ENCODE results near the gene HDAC9. TPM values are rescaled to one million over a fixed set of nuclear protein-coding genes. Genes with fewer than 3 reads are reported as not detected.
A peak's percentile ranks its signal among the peaks of the same experiment; 100 is the strongest.

Gene HDAC9
- 19.5 and 21.5 TPM in 2 replicates for total RNA-seq (2014; rRNA removed; shearing (Covaris generic); ENCODE audit: low replicate concordance)

DNA sequence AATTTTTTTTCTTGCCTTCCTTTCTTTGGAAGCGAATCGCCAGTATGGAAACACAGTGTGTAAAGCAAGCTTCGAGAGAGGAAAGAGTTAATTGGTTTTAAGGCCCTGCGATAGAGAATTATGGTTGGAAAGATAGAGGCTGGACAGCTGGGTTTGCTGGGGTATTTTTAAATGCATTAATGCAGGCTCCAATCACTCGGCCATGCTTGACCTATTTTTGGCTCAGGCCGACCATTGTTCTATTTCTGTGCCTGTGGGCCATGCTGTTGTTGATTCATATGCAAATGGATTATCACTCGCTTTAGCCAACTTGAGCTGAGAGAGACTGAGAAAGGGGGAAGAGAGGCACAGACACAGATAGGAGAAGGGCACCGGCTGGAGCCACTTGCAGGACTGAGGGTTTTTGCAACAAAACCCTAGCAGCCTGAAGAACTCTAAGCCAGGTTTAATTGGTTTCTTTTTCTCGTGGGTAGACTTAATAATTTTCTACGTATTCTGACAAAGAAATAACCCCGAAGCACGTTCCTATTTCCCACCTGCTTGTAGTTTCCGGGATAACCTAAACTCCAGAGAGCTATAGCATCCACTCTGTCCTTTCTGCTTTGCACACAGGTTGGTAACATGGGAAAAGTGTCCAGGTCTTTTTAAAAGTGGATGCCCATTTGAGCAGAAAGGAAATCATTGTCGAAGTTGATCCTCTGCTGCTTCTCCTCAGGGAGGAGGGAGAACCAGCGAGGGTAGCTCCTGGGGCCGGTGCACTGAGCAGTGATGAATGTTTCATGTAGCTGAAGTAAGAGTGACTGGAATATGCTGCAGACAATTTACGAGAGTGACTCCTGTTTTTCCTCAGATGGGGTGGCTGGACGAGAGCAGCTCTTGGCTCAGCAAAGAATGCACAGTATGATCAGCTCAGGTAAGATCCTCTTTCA is at the start of gene HDAC9:
TSS of gene HDAC9 (plus strand) at position 338 of the 929 bp plus-strand sequence. CDS start at position 892, 554 bp downstream.
- peak; percentile 67 for DNase-seq (ENCODE audit: low read depth)
- in situ Hi-C loops (cut with HindIII; ENCODE audit: low pct_unique_long_range_greater_than_20kb, low sequenced_read_pairs), result no loop called here

GRCh38 chr7:18445916-18446520 is 49.5 kb upstream of the HDAC9 start:
- no peak for DNase-seq (ENCODE audit: low read depth)
- in situ Hi-C loops (cut with HindIII; ENCODE audit: low pct_unique_long_range_greater_than_20kb, low sequenced_read_pairs), result no loop called here

DNA sequence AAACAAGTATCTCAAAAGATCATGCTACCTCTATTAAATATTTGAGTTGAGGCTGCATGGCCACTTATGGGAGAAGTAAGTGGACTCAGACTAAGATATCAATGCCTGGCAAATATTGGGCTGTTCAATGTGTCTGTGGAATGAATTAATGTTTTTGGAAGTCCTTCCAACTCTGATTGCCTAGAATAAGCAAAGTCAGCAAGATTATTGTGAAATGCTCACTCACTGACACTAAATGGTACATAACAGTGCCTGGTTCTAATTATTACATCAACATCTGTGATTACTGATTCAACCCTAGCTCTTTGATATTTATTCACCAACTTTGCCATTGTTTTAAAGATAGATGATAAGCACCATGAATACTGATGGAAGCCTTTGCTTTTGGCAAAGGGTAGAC is 45.5 kb upstream of the HDAC9 start:
- in situ Hi-C loops (cut with HindIII; ENCODE audit: low pct_unique_long_range_greater_than_20kb, low sequenced_read_pairs), result no loop called here
- no peak for DNase-seq (ENCODE audit: low read depth)

DNA sequence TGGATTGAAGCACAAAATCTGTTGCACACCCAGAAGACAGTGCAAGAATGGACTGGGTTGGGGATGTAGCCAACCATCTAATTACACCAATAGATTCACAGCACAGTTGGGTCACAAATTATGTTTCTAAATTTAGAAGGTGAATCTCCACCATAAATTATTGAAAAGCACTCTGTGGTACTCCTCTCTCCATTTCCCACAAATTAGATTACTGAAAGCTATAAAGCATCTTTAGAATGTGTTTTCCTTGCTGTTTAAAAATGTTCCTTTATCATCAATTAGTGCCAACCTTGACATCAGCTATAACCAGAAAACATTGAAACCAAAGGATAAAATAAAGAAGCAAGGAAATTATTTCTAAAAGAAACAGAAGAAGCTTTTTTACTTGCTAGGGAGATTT is 39.9 kb upstream of the HDAC9 start:
- DNase-seq (ENCODE audit: low read depth), result no peak
- in situ Hi-C loops (cut with HindIII; ENCODE audit: low pct_unique_long_range_greater_than_20kb, low sequenced_read_pairs), result no loop called here

DNA sequence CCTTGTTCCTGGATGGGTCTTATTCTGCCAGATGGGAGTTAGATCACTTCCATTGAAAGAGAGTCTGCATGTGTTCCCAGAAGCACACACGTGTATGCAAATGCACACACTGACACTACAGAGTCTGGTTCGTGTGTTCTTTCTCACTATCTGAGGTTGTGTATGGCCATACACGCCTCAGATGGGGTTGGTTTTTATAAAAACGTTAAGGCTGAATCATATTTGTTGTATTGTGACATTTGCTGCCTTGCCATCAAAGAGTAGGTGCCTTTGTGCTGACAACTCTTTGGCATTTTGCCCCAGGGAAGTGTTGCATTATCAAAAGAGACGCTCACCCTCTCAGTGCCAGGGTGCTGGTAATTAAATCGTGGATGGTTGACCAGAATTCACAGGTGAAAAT is 37.7 kb upstream of the HDAC9 start:
- DNase-seq (ENCODE audit: low read depth), result peak; percentile 23
- in situ Hi-C loops (cut with HindIII; ENCODE audit: low pct_unique_long_range_greater_than_20kb, low sequenced_read_pairs), result no loop called here

GRCh38 chr7:18458830-18459229 is 36.7 kb upstream of the HDAC9 start:
- in situ Hi-C loops (cut with HindIII; ENCODE audit: low pct_unique_long_range_greater_than_20kb, low sequenced_read_pairs), result no loop called here
- peak; percentile 83 for DNase-seq (ENCODE audit: low read depth)

GRCh38 chr7:18459484-18460245 is 35.9 kb upstream of the HDAC9 start:
- in situ Hi-C loops (cut with HindIII; ENCODE audit: low pct_unique_long_range_greater_than_20kb, low sequenced_read_pairs), result no loop called here
- peak; percentile 14 for DNase-seq (ENCODE audit: low read depth)

DNA sequence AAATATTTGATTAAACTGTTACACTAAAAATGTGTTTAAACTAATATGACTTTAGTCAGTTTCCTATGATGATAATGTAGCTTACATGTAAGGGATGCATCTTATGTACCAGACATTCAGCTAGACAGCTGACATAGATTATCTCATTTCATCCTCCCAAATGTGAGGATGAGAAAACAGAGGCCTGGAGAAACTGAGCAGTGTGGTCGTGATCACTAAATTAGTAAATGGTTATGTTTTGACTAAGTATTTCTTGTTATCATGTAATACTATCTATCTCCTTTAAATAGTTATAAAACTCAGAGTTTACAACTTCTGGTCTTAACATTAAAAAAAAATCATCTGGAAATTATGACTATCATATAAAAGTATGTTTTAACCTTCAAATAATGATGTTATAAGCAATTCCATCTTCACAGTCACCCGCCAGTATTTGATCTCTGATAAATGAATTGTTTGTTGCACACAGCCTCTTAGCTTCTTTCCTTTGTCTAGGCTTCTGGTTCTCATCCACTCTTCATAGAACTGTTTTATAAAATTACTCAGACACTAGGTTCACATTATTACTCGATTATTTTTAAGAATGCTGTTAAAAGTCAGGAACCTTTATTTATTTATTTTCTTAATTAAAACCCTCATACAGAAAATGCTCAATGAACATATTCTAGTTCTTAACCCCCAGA is 33.6 kb upstream of the HDAC9 start:
- DNase-seq (ENCODE audit: low read depth), result no peak
- in situ Hi-C loops (cut with HindIII; ENCODE audit: low pct_unique_long_range_greater_than_20kb, low sequenced_read_pairs), result no loop called here

DNA sequence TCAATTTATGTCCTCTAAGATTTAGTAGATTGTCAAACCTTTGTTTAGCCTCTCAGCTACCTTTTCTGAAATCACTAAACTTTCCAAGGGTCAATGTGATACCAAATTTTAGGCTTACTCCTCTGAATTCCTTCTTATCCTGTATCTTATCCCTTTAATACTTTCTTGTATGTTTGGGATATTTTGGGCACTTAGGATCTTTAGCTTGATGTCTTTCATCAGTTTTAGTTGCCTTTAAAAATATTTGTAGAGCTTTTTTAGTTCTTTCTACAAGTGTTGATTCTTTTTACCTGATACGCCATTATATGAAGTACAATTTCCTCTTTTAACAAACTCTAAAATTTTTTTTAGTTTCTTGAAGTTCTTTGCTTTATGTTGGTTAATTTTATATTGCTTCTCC is 30.7 kb upstream of the HDAC9 start:
- in situ Hi-C loops (cut with HindIII; ENCODE audit: low pct_unique_long_range_greater_than_20kb, low sequenced_read_pairs), result no loop called here
- DNase-seq (ENCODE audit: low read depth), result no peak

- in situ Hi-C loops (cut with HindIII; ENCODE audit: low pct_unique_long_range_greater_than_20kb, low sequenced_read_pairs), result no loop called here
- DNase-seq (ENCODE audit: low read depth), result no peak
These were observed 28.5 kb upstream of the HDAC9 start for GRCh38 chr7:18467011-18467410.

GRCh38 chr7:18468795-18469194 is 26.8 kb upstream of the HDAC9 start:
- in situ Hi-C loops (cut with HindIII; ENCODE audit: low pct_unique_long_range_greater_than_20kb, low sequenced_read_pairs), result no loop called here
- DNase-seq (ENCODE audit: low read depth), result no peak

- no peak for DNase-seq (ENCODE audit: low read depth)
- in situ Hi-C loops (cut with HindIII; ENCODE audit: low pct_unique_long_range_greater_than_20kb, low sequenced_read_pairs), result no loop called here
These were observed 26.2 kb upstream of the HDAC9 start for GRCh38 chr7:18469316-18469715.

- no peak for DNase-seq (ENCODE audit: low read depth)
- in situ Hi-C loops (cut with HindIII; ENCODE audit: low pct_unique_long_range_greater_than_20kb, low sequenced_read_pairs), result no loop called here
These were observed 23.9 kb upstream of the HDAC9 start for GRCh38 chr7:18471476-18472160.

- in situ Hi-C loops (cut with HindIII; ENCODE audit: low pct_unique_long_range_greater_than_20kb, low sequenced_read_pairs), result no loop called here
- no peak for DNase-seq (ENCODE audit: low read depth)
These were observed 23.4 kb upstream of the HDAC9 start for GRCh38 chr7:18472161-18472483.

DNA sequence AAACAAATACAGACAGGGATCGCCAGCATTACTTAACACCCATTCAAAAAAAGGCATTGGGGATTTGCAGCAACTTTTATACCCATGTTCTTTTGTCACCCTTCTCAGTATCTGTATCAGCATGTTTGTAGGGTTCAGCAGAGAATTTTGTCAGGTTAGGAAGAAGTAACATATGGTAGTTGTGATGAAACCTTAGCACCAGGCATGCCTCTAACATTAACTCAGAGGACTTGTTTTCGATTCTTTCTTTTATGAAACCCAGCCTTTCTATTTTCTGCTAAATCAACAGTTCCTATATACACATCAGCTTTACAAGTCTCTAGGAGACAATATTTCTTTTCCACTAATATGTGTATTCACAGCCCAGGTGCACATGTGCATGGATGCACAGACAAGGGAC is 22.4 kb upstream of the HDAC9 start:
- DNase-seq (ENCODE audit: low read depth), result no peak
- in situ Hi-C loops (cut with HindIII; ENCODE audit: low pct_unique_long_range_greater_than_20kb, low sequenced_read_pairs), result no loop called here

DNA sequence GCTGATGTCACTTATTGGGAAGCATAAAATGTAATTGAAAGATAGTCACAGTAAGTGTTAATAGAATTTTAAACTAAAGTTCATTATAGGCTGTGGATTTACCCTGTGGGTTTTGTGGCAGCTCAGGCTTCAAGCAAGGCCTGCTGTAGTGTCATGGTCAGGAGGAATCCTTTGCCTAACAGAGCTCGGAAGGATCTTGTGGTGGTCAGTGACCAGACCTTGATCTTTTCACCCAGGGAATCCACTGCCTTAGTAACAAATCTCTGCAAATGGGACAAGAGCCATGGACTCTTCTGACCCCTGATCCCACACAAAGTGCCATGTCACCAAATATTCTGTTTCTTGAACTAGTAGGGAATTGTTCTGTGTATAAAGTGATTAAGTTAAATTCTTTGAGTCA is 20.6 kb upstream of the HDAC9 start:
- no peak for DNase-seq (ENCODE audit: low read depth)
- in situ Hi-C loops (cut with HindIII; ENCODE audit: low pct_unique_long_range_greater_than_20kb, low sequenced_read_pairs), result no loop called here

GRCh38 chr7:18475488-18475887 is 20.1 kb upstream of the HDAC9 start:
- in situ Hi-C loops (cut with HindIII; ENCODE audit: low pct_unique_long_range_greater_than_20kb, low sequenced_read_pairs), result no loop called here
- no peak for DNase-seq (ENCODE audit: low read depth)

DNA sequence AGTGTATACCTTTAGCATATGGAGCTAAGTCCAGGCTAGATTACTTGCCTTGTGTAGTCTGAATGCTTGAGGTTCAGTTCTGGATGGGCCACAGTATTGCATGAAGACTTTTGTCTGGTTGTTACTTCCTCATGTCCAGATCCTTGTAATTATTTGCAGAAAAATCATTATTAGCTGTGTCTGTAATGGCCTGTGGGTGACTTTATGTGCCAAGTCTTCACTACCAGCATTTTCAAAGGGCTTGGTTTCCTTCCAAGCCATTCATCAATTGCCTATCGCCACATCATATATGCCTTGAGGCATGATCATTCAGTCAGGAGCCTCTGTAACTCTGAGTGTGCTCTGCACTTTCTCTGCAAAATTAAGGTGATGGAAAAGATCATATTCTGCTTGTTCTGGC is 13.8 kb upstream of the HDAC9 start:
- in situ Hi-C loops (cut with HindIII; ENCODE audit: low pct_unique_long_range_greater_than_20kb, low sequenced_read_pairs), result no loop called here
- no peak for DNase-seq (ENCODE audit: low read depth)

Measured in Caki2 (cell line).